ENCODE data around the gene EQTN.
"Not testable (repeated sequence)": the region's sequence is repeated elsewhere in the genome, so short reads cannot be mapped to it uniquely, and the experiment has no call there.

EQTN gene

GRCh38 chr9:27292659-27293405 lies 4.1 kb downstream of the EQTN start:
- no peak for DNase-seq

- no peak for DNase-seq
These were observed 5.7 kb downstream of the EQTN start for GRCh38 chr9:27291292-27291691.

- DNase-seq = no peak
These were observed 14.7 kb downstream of the EQTN start for GRCh38 chr9:27282269-27282668.

GRCh38 chr9:27280860-27281259 lies 16.1 kb downstream of the EQTN start:
- no peak for DNase-seq

- DNase-seq = no peak
These were observed 16.7 kb downstream of the EQTN start for GRCh38 chr9:27280249-27280648.

- DNase-seq = no peak
These were observed 17.3 kb downstream of the EQTN start for GRCh38 chr9:27279611-27280010.

GRCh38 chr9:27278374-27278773 lies 18.6 kb downstream of the EQTN start:
- no peak for DNase-seq

GRCh38 chr9:27276193-27277030 lies 20.5 kb downstream of the EQTN start:
- DNase-seq = no peak

GRCh38 chr9:27273186-27273585 lies 23.8 kb downstream of the EQTN start:
- DNase-seq = no peak

GRCh38 chr9:27272103-27272502 lies 24.8 kb downstream of the EQTN start:
- DNase-seq = no peak

GRCh38 chr9:27261517-27262211 lies 35.3 kb downstream of the EQTN start:
- DNase-seq = no peak

GRCh38 chr9:27260789-27261516 lies 36.0 kb downstream of the EQTN start:
- no peak for DNase-seq

- no peak for DNase-seq
These were observed 38.3 kb downstream of the EQTN start for GRCh38 chr9:27258662-27259061.

- no peak for DNase-seq
These were observed 48.2 kb downstream of the EQTN start for GRCh38 chr9:27248702-27249101.

GRCh38 chr9:27247756-27248155 lies 49.2 kb downstream of the EQTN start:
- no peak for DNase-seq

- DNase-seq = not testable (repeated sequence)
These were observed 57.3 kb downstream of the EQTN start for GRCh38 chr9:27239648-27240047.
